HG02763 (cell line): Measurements from ENCODE around the gene PIGX.

Source experiments
- ATAC-seq: cut with Tn5 transposase; IDR thresholded peaks from one replicate; pipeline ENCODE4 v1.9.1; 2021; ENCODE audit warnings: mild to moderate bottlenecking, moderate library complexity; ENCODE audit not compliant: unreplicated experiment

Gene PIGX

DNA sequence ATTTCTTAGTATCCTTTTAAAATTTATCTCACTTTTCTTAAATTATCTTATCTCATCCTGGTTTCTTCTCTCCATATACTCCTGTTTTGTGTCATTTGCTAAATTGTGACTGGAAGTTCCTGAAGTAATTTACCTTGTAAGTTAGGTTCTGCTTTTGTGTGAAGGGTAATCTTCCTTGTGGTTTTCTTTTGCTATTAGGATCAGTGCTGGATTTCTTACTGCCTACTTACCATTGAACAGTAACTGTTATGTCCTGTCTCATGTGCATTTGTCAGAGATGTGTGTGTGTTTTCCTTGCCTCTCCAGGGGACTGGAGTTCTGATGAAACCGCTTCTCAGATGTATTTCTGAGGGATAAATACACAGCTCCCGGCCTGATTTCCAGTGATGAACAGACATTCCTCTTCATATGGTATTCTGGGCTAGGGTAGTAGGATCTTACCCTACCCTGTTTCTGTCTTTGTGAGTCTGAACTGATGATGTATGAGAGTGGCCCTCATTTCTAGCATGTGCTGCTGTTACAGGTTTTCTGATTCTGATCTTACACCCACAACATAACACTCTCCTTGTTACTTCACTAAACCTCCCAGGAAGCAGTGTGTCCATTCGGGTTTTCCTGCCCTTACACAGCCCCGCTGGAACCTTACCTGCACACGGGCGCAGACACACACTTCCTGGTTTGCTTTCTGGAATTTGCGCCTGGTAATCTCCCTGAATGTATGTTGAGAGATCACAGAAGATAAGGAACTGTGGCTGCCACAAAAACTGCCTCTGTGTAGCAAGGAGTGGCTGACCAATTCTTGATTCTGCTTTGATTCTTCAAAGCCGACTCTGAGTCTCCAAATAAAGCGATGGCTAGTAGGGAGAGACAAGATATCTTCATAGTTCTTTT is 42.2 kb downstream of the PIGX start:
- ATAC-seq, result no peak

DNA sequence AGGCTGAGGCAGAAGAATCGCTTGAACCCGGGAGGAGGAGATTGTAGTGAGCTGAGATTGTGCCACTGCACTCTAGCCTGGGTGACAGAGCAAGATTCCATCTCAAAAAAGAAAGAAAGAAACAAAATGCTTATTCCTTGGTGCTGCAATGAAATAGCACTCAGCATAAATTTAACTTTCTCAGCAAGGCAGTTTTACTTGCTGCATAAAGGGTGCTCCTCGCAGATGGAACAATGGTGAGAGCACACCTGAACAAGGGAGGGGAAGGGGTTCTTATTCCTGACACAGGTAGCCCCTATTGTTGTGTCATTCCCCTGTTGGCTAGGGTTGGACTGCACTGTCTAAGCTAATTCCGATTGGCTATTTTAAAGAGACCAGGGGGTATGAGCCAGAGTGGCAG is 44.6 kb downstream of the PIGX start:
- ATAC-seq, result no peak

DNA sequence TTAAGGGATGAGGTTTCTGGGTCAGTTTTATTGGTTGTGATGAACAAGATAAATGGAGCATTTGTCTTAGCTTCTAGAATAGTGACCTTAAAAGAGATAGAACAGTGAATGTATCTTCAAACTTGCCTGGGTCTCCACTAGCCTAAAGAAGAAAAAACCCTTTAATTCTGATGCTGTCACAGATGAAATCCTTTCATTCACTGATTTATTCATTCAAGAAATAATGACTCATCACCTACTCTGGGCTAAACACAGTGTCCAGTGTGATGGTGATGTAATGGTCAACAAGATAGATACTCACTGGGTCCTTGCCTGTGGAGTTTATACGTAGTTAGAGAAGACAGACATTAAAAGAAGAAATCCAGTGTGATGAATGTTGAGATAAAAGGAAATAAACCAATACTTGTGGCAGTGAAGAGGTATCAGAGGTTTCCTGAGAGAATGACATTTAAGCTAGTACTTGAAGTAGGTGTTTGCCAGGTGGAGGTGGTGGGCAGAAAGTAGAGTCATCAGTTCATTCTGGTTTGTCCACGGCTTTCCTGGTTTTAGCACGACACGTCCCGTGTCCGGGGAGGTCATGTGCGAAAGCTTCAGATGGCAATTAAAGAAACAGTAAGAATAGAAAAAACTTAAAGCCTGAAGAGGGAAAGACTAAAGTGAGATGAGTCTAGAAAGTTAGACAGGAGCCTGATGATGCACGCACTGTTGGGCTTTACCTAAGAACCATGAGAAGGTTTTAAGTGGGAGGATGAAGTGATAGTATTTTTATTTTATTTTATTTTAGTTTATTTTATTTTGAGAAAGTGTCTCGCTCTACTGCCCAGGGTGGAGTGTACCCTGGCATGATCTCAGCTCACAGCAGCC is 45.9 kb downstream of the PIGX start:
- no peak for ATAC-seq

DNA sequence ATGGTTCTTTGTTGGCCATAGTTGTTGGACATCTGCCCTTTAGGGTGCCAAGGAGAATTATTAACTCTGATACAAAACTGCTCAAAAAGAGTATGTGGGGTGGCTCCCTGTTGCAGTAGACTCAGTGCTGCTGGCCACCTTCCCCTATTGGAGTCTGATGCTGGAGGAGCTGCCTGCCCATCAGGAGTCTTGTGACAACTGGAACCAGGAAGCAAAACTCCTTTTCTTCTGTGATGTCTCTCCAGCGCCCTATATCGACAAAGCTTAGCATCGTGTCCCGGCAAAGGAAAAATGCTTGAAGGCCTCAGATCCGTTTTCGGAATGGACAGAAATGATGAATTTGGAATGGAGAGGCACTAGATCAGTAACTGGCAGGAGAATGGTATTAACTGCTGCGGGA is 51.0 kb downstream of the PIGX start:
- no peak for ATAC-seq

DNA sequence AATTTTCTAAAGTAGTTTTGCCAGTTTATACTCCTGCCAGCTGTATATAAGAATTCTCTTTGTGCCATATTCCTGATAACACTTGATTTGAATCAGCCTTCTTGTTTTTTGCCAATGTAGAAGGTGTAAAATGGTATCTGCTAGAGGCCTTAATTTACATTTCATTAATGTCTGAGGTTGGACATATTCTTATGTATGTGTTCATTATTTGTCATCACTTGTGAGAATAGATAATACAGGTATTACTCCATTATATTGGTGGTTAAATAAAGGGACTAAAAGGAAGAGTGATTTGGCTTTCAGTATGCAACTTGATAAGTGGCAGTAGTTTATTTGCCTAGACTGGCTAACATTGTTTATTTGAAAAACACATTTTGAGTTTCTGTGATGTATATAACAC is 53.3 kb downstream of the PIGX start:
- no peak for ATAC-seq

DNA sequence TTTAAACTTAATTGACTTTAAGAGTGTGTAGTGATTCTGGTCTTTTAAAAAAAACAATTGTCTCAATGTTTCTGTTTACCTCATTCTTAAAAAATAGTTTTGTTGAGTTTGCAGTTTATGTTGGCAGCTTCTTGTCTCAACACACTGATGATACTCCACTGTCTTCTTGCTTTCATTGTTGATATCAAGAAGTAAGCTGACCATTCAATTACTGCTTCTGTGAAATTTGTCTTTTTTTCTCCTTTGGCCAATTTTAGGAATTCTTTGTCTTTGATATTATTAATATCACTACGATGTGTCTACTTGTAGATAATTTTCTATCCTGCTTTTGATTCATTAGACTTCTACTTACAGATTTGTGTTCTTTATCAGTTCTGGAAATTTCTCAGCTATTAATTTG is 58.9 kb downstream of the PIGX start:
- ATAC-seq, result no peak

DNA sequence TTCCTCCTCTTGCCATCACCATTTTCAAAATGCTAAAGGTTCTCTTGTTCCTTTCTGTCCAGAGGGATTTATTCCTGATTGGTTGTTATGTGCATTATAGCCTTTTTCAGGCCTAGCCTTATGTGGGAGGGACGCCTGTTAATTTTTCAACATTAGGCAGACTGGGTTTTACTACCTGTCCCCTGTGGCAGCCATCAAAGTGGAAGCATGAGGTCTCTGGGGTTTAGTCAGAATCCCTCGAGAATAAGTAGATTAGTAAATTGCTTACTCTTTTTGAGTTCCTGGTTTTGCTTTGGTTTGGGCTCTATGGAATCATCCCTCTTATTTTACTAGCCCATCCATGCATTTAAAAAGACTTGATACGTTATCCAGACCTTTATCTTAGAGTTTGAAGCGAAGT is 59.9 kb downstream of the PIGX start:
- no peak for ATAC-seq

DNA sequence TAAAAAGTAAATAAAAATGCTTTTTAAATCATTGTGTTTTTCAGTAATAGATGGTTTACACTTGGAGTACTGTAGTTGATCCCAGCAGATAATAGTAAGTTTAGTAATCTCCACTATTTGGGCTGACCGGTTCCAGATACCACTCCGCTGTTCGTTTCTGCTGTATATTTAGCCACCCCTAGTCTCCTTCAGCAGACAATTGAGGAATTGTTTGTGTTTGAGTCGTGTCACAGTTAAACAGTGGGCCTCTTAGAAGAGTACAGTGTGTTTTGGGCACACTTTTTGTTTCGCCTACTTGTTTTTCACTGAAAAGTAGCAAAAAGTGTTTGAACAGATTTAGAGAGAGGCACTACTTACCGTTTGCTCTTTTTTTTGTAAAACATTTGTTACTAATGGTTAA is 60.7 kb downstream of the PIGX start:
- ATAC-seq, result no peak

DNA sequence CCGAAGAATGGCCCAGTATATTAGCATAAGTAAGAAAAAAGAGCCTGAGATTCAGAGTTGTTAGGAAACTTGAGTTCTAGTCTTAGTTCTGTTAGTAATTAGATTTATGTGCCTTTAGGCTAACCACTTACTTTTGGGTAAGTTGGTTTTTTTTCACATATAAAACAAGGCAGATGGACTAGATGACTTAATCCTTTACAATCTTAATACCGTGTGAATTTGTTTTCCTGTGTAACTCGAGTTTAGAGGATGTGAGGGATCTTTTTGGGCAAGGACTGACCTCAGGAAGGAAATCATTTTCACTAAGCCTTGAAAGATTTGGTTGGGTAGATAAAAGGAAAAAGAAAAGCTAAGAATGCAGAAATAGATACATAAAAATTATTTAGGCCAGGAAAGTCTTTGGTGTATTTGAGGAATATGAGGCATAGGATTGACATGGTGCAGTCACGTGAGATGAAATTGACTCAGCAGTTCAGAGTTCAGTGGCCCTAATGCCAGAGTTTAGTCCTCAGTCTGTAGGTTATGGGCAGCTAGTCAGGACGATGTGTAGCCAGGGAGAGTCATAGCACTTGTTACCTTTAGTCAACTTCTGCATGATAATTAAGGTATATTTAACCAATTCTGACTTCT is 62.1 kb downstream of the PIGX start:
- no peak for ATAC-seq

DNA sequence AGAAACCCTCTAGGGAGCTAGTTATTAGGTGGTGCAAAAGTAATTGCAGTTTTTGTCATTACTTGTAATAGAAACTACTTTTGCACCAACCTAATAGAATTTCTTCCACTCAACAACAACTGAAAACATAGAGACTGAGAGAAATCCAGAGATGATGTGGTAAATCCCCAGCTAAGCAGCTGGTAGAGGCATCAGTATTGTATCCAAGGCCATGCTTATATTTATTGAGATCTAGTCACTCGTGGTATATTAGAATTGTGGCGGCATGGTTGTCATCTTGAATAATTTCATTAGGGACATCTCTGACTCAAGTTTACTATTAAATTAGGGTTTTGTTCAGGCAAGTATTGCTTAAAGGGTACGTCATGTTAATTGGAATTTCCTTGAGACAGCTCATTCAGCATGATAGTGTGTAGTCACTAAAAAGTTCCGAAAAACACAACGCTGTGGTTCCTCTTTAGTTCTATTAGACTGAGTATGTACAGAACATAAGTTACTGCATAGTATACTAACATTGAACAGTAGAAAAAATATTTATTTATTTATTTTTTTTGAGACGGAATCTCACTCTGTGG is 62.8 kb downstream of the PIGX start:
- ATAC-seq, result no peak

DNA sequence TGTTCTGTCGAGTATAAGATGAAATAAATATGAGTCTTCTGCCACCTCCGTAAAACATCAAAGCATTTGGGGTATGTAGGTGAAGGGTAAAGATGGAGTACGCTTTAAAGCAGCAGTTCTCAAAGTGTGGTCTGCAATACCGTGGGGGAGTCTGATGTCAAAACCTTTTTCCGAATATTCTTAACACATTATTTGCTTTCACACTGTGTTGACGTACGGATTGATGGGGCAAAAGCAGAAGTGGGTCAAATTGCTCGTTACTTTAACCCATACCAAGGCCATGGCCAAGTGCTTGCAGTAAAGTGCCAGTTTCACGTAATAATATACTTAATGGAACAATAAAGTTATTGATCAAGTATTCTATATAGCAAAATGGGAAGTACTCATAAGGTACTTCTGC is 63.8 kb downstream of the PIGX start:
- ATAC-seq, result no peak

DNA sequence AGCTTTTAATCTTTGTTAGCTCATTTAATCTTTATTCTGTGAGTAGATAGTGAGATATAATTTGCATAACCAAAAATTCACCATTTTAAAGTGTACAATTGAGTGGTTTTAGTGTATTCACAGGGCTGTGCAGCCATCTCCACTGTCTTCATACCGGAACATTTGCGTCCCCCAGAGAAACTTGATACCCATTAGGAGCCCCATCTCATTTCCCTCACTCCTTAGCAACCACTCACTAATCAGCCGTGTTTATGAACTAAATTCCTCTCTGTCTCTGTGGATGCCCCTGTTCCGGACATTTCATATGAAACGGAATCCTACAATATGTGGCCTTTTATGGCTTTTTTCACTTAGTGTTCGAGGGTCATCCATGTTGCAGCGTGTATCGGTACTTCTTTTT is 65.7 kb downstream of the PIGX start:
- no peak for ATAC-seq

DNA sequence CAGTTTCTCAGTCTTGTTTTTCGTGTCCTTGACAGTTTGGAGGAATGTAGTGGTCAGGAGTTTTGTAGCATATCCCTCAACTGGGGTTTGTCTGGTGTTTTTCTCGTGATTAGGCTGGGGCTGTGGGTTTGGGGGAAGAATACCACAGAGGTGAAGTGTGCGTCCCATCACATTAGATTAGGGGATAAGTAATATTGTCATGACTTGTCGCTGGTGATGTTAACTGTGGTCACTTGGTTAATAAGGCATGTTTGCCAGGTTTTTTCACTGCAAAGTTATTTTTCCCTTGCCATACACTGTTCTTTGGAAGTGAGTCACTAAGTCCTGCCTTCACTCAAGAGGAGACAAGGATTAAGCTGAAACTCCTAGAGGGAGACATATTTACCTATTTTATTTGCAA is 66.6 kb downstream of the PIGX start:
- ATAC-seq, result no peak

DNA sequence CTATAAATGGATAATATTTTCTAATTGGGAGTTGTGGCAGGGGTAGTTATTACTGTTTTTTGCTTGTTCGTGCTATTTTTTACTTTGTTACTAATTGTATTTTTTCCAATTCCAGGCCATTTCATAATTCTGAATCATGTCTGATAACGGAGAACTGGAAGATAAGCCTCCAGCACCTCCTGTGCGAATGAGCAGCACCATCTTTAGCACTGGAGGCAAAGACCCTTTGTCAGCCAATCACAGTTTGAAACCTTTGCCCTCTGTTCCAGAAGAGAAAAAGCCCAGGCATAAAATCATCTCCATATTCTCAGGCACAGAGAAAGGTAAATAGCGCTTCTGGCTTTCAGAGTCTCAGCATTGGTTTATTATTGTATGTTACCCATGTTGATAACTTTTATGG is 70.3 kb downstream of the PIGX start:
- ATAC-seq, result no peak
